Small intestine (tissue), 7 donors: ENCODE results near the gene SEC22B. TPM values are rescaled to one million over a fixed set of nuclear protein-coding genes. Genes with fewer than 3 reads are reported as not detected.
"Not testable (repeated sequence)": the region's sequence is repeated elsewhere in the genome, so short reads cannot be mapped to it uniquely, and the experiment has no call there.

Experiments used
- DNase-seq, 2 donors: peaks; one replicate each; pipeline versions ENCODE4 v3.0.0 to v3.0.0-alpha.2; 2013
- FAIRE-seq: peaks from 2 replicates; lab custom pipeline; 2012; peaks lifted over from hg19 to GRCh38; lab: Jason Lieb, UNC
- H3K27ac ChIP-seq, 3 donors: one replicate each; pipeline ENCODE4 v1.5.1; 2013; ENCODE audit warnings: low read length in 2 of 3, mild to moderate bottlenecking in 2 of 3, control low read depth in 1 of 3, inconsistent platforms in 1 of 3, low read depth in 1 of 3, moderate library complexity in 1 of 3
- H3K27me3 ChIP-seq, 3 donors: one replicate each; pipeline ENCODE4 v1.6.1; 2013; ENCODE audit warnings: low read length in 3 of 3, inconsistent platforms in 1 of 3; ENCODE audit not compliant: control insufficient read depth in 3 of 3, insufficient read depth in 3 of 3
- H3K36me3 ChIP-seq, 3 donors: one replicate each; pipeline ENCODE4 v1.6.1; 2013; ENCODE audit warnings: low read length in 3 of 3, inconsistent platforms in 1 of 3, low read depth in 1 of 3, mild to moderate bottlenecking in 1 of 3, moderate library complexity in 1 of 3; ENCODE audit not compliant: control insufficient read depth in 3 of 3, insufficient read depth in 2 of 3
- H3K4me1 ChIP-seq, 3 donors: one replicate each; pipeline ENCODE4 v1.6.1; 2013; ENCODE audit warnings: low read length in 2 of 3, inconsistent platforms in 1 of 3, low read depth in 1 of 3, mild to moderate bottlenecking in 1 of 3, moderate library complexity in 1 of 3; ENCODE audit not compliant: control insufficient read depth in 3 of 3, insufficient read depth in 2 of 3
- H3K4me3 ChIP-seq, 3 donors: one replicate each; pipeline ENCODE4 v1.5.1; 2013; ENCODE audit warnings: low read length in 3 of 3, control low read depth in 1 of 3, inconsistent platforms in 1 of 3, low read depth in 1 of 3, mild to moderate bottlenecking in 1 of 3, moderate library complexity in 1 of 3
- H3K9me3 ChIP-seq, 2 donors: one replicate each; pipeline ENCODE4 v1.6.1; 2013; ENCODE audit warnings: low read depth in 1 of 2, low read length in 1 of 2; ENCODE audit not compliant: control insufficient read depth in 2 of 2, insufficient read depth in 1 of 2
- WGBS, 3 donors: extraction: QIAGEN DNeasy Blood & Tissue Kit; methylation state at CpG; one replicate each; pipeline ENCODE4 v1.1.7; 2013; 5-methylcytosine and 5-hydroxymethylcytosine counted together
- polyA plus RNA-seq, 4 donors: library from polyadenylated mRNA; stranded (reverse) in 3 of 4; unstranded in 1 of 4; fragments of 200-250 nt in 3 of 4; fragments of 120-200 nt in 1 of 4; gene quantifications; one replicate each; pipeline versions ENCODE4 v1.2.1 to v1.2.3, GENCODE V29; 2013
- donor health status: healthy with polysubstance abuse.
- donor health status: control.
- donor health status: control.
- donor health status: Bipolar disorder and iron deficiency.
- donor health status: healthy.

The SEC22B gene
- polyA plus RNA-seq, 4 donors, result 19.2 to 37.9 (median 19.6) TPM

GRCh38 chr1:120182176-120182707 is 5.9 kb upstream of the SEC22B start:
- not testable (repeated sequence) for H3K27me3 ChIP-seq, DNase-seq, H3K27ac ChIP-seq, H3K4me1 ChIP-seq, FAIRE-seq, H3K9me3 ChIP-seq, H3K4me3 ChIP-seq, H3K36me3 ChIP-seq
- 70 to 92% (median 76%) methylated on average over 2 of the region's 2 CpGs for WGBS, 3 donors

- FAIRE-seq, H3K4me3 ChIP-seq, H3K27me3 ChIP-seq, H3K4me1 ChIP-seq, H3K9me3 ChIP-seq, H3K36me3 ChIP-seq: not testable (repeated sequence)
- H3K27ac ChIP-seq, result peak overlapping the region; percentile 48 to 74 (median 54)
- WGBS, 3 donors, result 10 to 14% (median 13%) methylated on average over 13 to 17 of the region's 29 CpGs
- DNase-seq, result peak in 1 of 2 donors; percentile 44
Measured at GRCh38 chr1:120179811-120180690, 3.7 kb upstream of the SEC22B start.

GRCh38 chr1:120178799-120179756 is 2.8 kb upstream of the SEC22B start:
- Histone ChIP-seq H3K4me1 (peaks cover 0 to 3% (median 3%) of the 10 kb centered on the region in 3 donors), H3K27me3 (no peaks in the 10 kb centered on the region), H3K36me3 (no peaks in the 10 kb centered on the region), H3K4me3 (no peak overlapping the region), H3K27ac (peak overlapping the region; percentile 48 to 74 (median 54)), H3K9me3 (no peaks in the 10 kb centered on the region)
- WGBS, 3 donors, result 11 to 33% (median 25%) methylated on average over 6 of the region's 6 CpGs
- no peak for FAIRE-seq
- DNase-seq, result peak; percentile 14 to 43

- not testable (repeated sequence) for H3K27ac ChIP-seq, FAIRE-seq, H3K4me3 ChIP-seq, DNase-seq, H3K36me3 ChIP-seq, H3K4me1 ChIP-seq, H3K9me3 ChIP-seq, H3K27me3 ChIP-seq
- WGBS, 3 donors, result 91 to 93% (median 92%) methylated on average over 2 of the region's 2 CpGs
Measured at GRCh38 chr1:120178058-120178457, 1.7 kb upstream of the SEC22B start.

GRCh38 chr1:120175688-120176087 is 632 bp downstream of the SEC22B start:
- DNase-seq, result peak; percentile 48 to 68
- H3K4me1 ChIP-seq, H3K36me3 ChIP-seq, H3K27me3 ChIP-seq, H3K9me3 ChIP-seq, FAIRE-seq: not testable (repeated sequence)
- Histone ChIP-seq H3K4me3 (peak overlapping the region; percentile 80 to 95 (median 86)), H3K27ac (peak overlapping the region; percentile 90 to 99 (median 98))
- 0 to 3% (median 0%) methylated on average over 7 of the region's 7 CpGs for WGBS, 3 donors

GRCh38 chr1:120164761-120165160 is 11.6 kb downstream of the SEC22B start:
- H3K4me3 ChIP-seq, FAIRE-seq, H3K4me1 ChIP-seq, H3K36me3 ChIP-seq, H3K27ac ChIP-seq, H3K9me3 ChIP-seq, H3K27me3 ChIP-seq, DNase-seq: not testable (repeated sequence)
- WGBS, 3 donors, result 100% methylated on average over 1 of the region's 1 CpG

GRCh38 chr1:120162015-120162414 is 14.3 kb downstream of the SEC22B start:
- not testable (repeated sequence) for H3K27ac ChIP-seq, H3K36me3 ChIP-seq, H3K27me3 ChIP-seq, FAIRE-seq, H3K4me3 ChIP-seq, DNase-seq, H3K4me1 ChIP-seq, H3K9me3 ChIP-seq
- 80% methylated on average over 1 of the region's 2 CpGs; no CpG with 5 or more reads in 2 of the 3 donors for WGBS, 3 donors

GRCh38 chr1:120158495-120158894 is 17.8 kb downstream of the SEC22B start:
- H3K27ac ChIP-seq, H3K4me1 ChIP-seq, H3K36me3 ChIP-seq, H3K27me3 ChIP-seq, H3K9me3 ChIP-seq, DNase-seq, FAIRE-seq, H3K4me3 ChIP-seq: not testable (repeated sequence)
- no CpG with 5 or more reads among the region's 1 CpG for WGBS, 3 donors
